KMS-11 (cell line): Measurements from ENCODE around the gene KATNAL1.
A peak's percentile ranks its signal among the peaks of the same experiment; 100 is the strongest.

Source experiments
- H2AFZ ChIP-seq: fragments of 200-600 bp; sonication (generic); 2 replicates; pipeline ENCODE4 v1.6.1; 2016; ENCODE audit warnings: antibody characterized with exemption, mixed run types, low read depth
- H3K27ac ChIP-seq: fragments of 200-600 bp; sonication (generic); 2 replicates; pipeline ENCODE4 v1.6.1; 2016; ENCODE audit warnings: mild to moderate bottlenecking, mixed run types
- H3K27me3 ChIP-seq: fragments of 200-600 bp; sonication (generic); 2 replicates; pipeline ENCODE4 v1.6.1; 2017; ENCODE audit warnings: mild to moderate bottlenecking, low read depth, mixed run types, moderate library complexity; ENCODE audit not compliant: insufficient read depth
- H3K36me3 ChIP-seq: fragments of 200-600 bp; sonication (generic); 2 replicates; pipeline ENCODE4 v1.6.1; 2017; ENCODE audit warnings: mild to moderate bottlenecking, mixed run types; ENCODE audit not compliant: insufficient read depth
- H3K4me1 ChIP-seq: fragments of 200-600 bp; sonication (generic); 2 replicates; pipeline ENCODE4 v1.6.1; 2016; ENCODE audit warnings: mild to moderate bottlenecking, low read depth, mixed run types; ENCODE audit not compliant: poor library complexity, severe bottlenecking
- H3K4me2 ChIP-seq: fragments of 200-600 bp; sonication (generic); 2 replicates; pipeline ENCODE4 v1.7.0; 2016; ENCODE audit warnings: mild to moderate bottlenecking, mixed run types
- H3K4me3 ChIP-seq: fragments of 200-600 bp; sonication (generic); IDR thresholded peaks from 2 replicates; pipeline ENCODE4 v1.6.1; 2017; ENCODE audit warnings: low read depth, low read length, mixed read lengths; ENCODE audit not compliant: insufficient read depth
- H3K79me2 ChIP-seq: fragments of 200-600 bp; sonication (generic); 2 replicates; pipeline ENCODE4 v1.6.1; 2016; ENCODE audit warnings: low read depth, mixed run types; ENCODE audit not compliant: insufficient read depth
- H3K9ac ChIP-seq: fragments of 200-600 bp; sonication (generic); 2 replicates; pipeline ENCODE4 v1.6.1; 2016; ENCODE audit warnings: mild to moderate bottlenecking, mixed run types
- H4K20me1 ChIP-seq: fragments of 200-600 bp; sonication (generic); 2 replicates; pipeline ENCODE4 v1.6.1; 2016; ENCODE audit warnings: mild to moderate bottlenecking, mixed run types; ENCODE audit not compliant: insufficient read depth
- CTCF ChIP-seq: fragments of 200-600 bp; sonication (generic); conservative IDR thresholded peaks from 2 replicates; pipeline ENCODE4 v1.6.1; 2017; ENCODE audit warnings: low read depth, mild to moderate bottlenecking, antibody characterized with exemption, low read length, moderate library complexity, mixed read lengths

The KATNAL1 gene

GRCh38 chr13:30196025-30196424, 111.3 kb downstream of the KATNAL1 start:
- H3K36me3 ChIP-seq: no peaks in the 10 kb centered on the region
- no peak for TF ChIP-seq CTCF

GRCh38 chr13:30194906-30195305, 112.4 kb downstream of the KATNAL1 start:
- Histone ChIP-seq H3K36me3 (no peaks in the 10 kb centered on the region), H3K9ac (no peak overlapping the region), H3K27ac (no peak overlapping the region), H2AFZ (no peak overlapping the region), H3K4me2 (no peak overlapping the region), H4K20me1 (no peaks in the 10 kb centered on the region), H3K79me2 (no peaks in the 10 kb centered on the region), H3K27me3 (no peaks in the 10 kb centered on the region), H3K4me1 (peaks cover 34% of the 10 kb centered on the region), H3K4me3 (no peak overlapping the region)
- no peak for TF ChIP-seq CTCF

More at GRCh38 chr13:30196025-30196424, 111.3 kb downstream of the KATNAL1 start:
- H2AFZ ChIP-seq: no peak overlapping the region
- no peak overlapping the region for H3K4me3 ChIP-seq
- no peak overlapping the region for H3K9ac ChIP-seq
- no peak overlapping the region for H3K4me2 ChIP-seq
- H3K4me1 ChIP-seq: peaks cover 34% of the 10 kb centered on the region
- H3K27me3 ChIP-seq: no peaks in the 10 kb centered on the region
- H3K27ac ChIP-seq: no peak overlapping the region
- H3K79me2 ChIP-seq: no peaks in the 10 kb centered on the region
- no peaks in the 10 kb centered on the region for H4K20me1 ChIP-seq

GRCh38 chr13:30193279-30194234, 113.8 kb downstream of the KATNAL1 start:
- H3K27ac ChIP-seq: peak overlapping the region; percentile 69
- H3K9ac ChIP-seq: peak overlapping the region; percentile 39; the same call in 1 of the 2 replicates
- no peak for TF ChIP-seq CTCF
- H3K27me3 ChIP-seq: no peaks in the 10 kb centered on the region
- H2AFZ ChIP-seq: peak overlapping the region; percentile 66; the same call in 1 of the 2 replicates
- no peak overlapping the region for H3K4me3 ChIP-seq
- H3K36me3 ChIP-seq: no peaks in the 10 kb centered on the region
- H3K79me2 ChIP-seq: no peaks in the 10 kb centered on the region
- peak overlapping the region; percentile 57; the same call in 1 of the 2 replicates for H3K4me2 ChIP-seq
- peaks cover 34% of the 10 kb centered on the region for H3K4me1 ChIP-seq
- no peaks in the 10 kb centered on the region for H4K20me1 ChIP-seq

GRCh38 chr13:30192320-30193093, 114.8 kb downstream of the KATNAL1 start:
- no peaks in the 10 kb centered on the region for H3K79me2 ChIP-seq
- H3K36me3 ChIP-seq: no peaks in the 10 kb centered on the region
- no peaks in the 10 kb centered on the region for H3K27me3 ChIP-seq
- H3K4me3 ChIP-seq: no peak overlapping the region
- H3K9ac ChIP-seq: peak overlapping the region; percentile 39; the same call in 1 of the 2 replicates
- H4K20me1 ChIP-seq: no peaks in the 10 kb centered on the region
- peak overlapping the region; percentile 69 for H3K27ac ChIP-seq
- peaks cover 34% of the 10 kb centered on the region for H3K4me1 ChIP-seq
- peak overlapping the region; percentile 66; the same call in 1 of the 2 replicates for H2AFZ ChIP-seq
- peak overlapping the region; percentile 57; the same call in 1 of the 2 replicates for H3K4me2 ChIP-seq
- no peak for TF ChIP-seq CTCF
